WTC11 (cell line): ENCODE data around the gene CIAPIN1. TPM values are rescaled to one million over a fixed set of nuclear protein-coding genes. Genes with fewer than 3 reads are reported as not detected.

ENCODE experiments used
- ATAC-seq: fragments of 200-7000 bp; cut with Tn5 transposase; 2 replicates; pipeline ENCODE4 v1.10.0; 2021; ENCODE audit warnings: mild to moderate bottlenecking, moderate library complexity
- CTCF ChIA-PET: fragments of 300-600 bp; sonication (Branson Sonifier 250); formaldehyde crosslinking; loops from one replicate; lab custom pipeline; 2021; ENCODE audit warnings: antibody characterized with exemption; lab: Charles Lee
- POLR2A ChIA-PET: fragments of 350-600 bp; sonication (Branson Sonifier 250); formaldehyde crosslinking; loops from one replicate; lab custom pipeline; 2021; ENCODE audit warnings: antibody characterized with exemption; lab: Charles Lee
- DNase-seq: peaks from one replicate; pipeline ENCODE4 v3.0.0; 2021; ENCODE audit warnings: low spot score
- H3K27ac Mint-ChIP-seq: 2 replicates; pipeline ENCODE4 v1.8.0; 2021; ENCODE audit warnings: mixed read lengths
- H3K27me3 Mint-ChIP-seq: 2 replicates; pipeline ENCODE4 v1.8.0; 2021; ENCODE audit warnings: low read depth, mild to moderate bottlenecking, moderate library complexity, mixed read lengths
- H3K36me3 Mint-ChIP-seq: 2 replicates; pipeline ENCODE4 v1.8.0; 2021; ENCODE audit warnings: mixed read lengths
- H3K4me1 Mint-ChIP-seq: 2 replicates; pipeline ENCODE4 v1.8.0; 2022; ENCODE audit warnings: mixed read lengths
- H3K4me3 Mint-ChIP-seq: 2 replicates; pipeline ENCODE4 v1.8.0; 2021; ENCODE audit warnings: mild to moderate bottlenecking, moderate library complexity, mixed read lengths
- H3K9me3 Mint-ChIP-seq: 2 replicates; pipeline ENCODE4 v1.8.0; 2021; ENCODE audit warnings: mixed read lengths
- ATF1 ChIP-seq: sonication (generic); formaldehyde crosslinking; IDR thresholded peaks from 2 replicates; pipeline ENCODE4 v1.8.1; 2023; ENCODE audit warnings: mild to moderate bottlenecking, moderate library complexity, missing genetic modification reagents
- CDX4 ChIP-seq: fragments of 250-450 bp; sonication (Bioruptor Pico); IDR thresholded peaks from 2 replicates; pipeline ENCODE4 v1.9.0; 2021; ENCODE audit warnings: moderate library complexity, mild to moderate bottlenecking, inconsistent platforms, borderline replicate concordance
- CREM ChIP-seq: sonication (generic); formaldehyde crosslinking; IDR thresholded peaks from 2 replicates; pipeline ENCODE4 v1.8.1; 2022; ENCODE audit warnings: mild to moderate bottlenecking, missing genetic modification reagents, moderate library complexity
- E2F1 ChIP-seq: sonication (generic); formaldehyde crosslinking; IDR thresholded peaks from 2 replicates; pipeline ENCODE4 v1.8.0; 2022; ENCODE audit warnings: mild to moderate bottlenecking, missing genetic modification reagents
- ESRRA ChIP-seq: sonication (generic); formaldehyde crosslinking; IDR thresholded peaks from 2 replicates; pipeline ENCODE4 v1.8.1; 2022; ENCODE audit warnings: mild to moderate bottlenecking, missing genetic modification reagents, borderline replicate concordance
- FOXP4 ChIP-seq: sonication (generic); formaldehyde crosslinking; IDR thresholded peaks from 2 replicates; pipeline ENCODE4 v1.8.0; 2022; ENCODE audit warnings: mild to moderate bottlenecking, missing genetic modification reagents
- HMGA2 ChIP-seq: fragments of 250-450 bp; sonication (Bioruptor Pico); IDR thresholded peaks from 2 replicates; pipeline ENCODE4 v1.4.0; 2021; ENCODE audit warnings: mild to moderate bottlenecking, moderate library complexity
- JAZF1 ChIP-seq: fragments of 250-450 bp; sonication (Bioruptor Pico); IDR thresholded peaks from 2 replicates; pipeline ENCODE4 v1.9.0; 2021; ENCODE audit warnings: moderate library complexity, mild to moderate bottlenecking, inconsistent platforms
- KAT7 ChIP-seq: sonication (generic); formaldehyde crosslinking; IDR thresholded peaks from 2 replicates; pipeline ENCODE4 v1.8.1; 2023; ENCODE audit warnings: missing genetic modification reagents, mild to moderate bottlenecking, borderline replicate concordance
- MXD4 ChIP-seq: fragments of 250-450 bp; sonication (Bioruptor Pico); IDR thresholded peaks from 2 replicates; pipeline ENCODE4 v1.8.0; 2021; ENCODE audit warnings: mild to moderate bottlenecking, moderate library complexity, borderline replicate concordance
- OVOL2 ChIP-seq: fragments of 250-450 bp; sonication (Bioruptor Pico); IDR thresholded peaks from 2 replicates; pipeline ENCODE4 v1.9.0; 2021; ENCODE audit warnings: mild to moderate bottlenecking, borderline replicate concordance
- PRDM15 ChIP-seq: sonication (generic); formaldehyde crosslinking; IDR thresholded peaks from 2 replicates; pipeline ENCODE4 v1.8.0; 2022; ENCODE audit warnings: missing genetic modification reagents
- RELA ChIP-seq: sonication (generic); formaldehyde crosslinking; IDR thresholded peaks from 2 replicates; pipeline ENCODE4 v1.8.1; 2022; ENCODE audit warnings: missing genetic modification reagents, mild to moderate bottlenecking, borderline replicate concordance
- SMAD3 ChIP-seq: sonication (generic); formaldehyde crosslinking; IDR thresholded peaks from 2 replicates; pipeline ENCODE4 v1.8.0; 2022; ENCODE audit warnings: missing genetic modification reagents, mild to moderate bottlenecking, borderline replicate concordance
- USF1 ChIP-seq: sonication (generic); formaldehyde crosslinking; IDR thresholded peaks from 2 replicates; pipeline ENCODE4 v1.8.0; 2022; ENCODE audit warnings: mild to moderate bottlenecking, missing genetic modification reagents
- USF2 ChIP-seq: sonication (generic); formaldehyde crosslinking; IDR thresholded peaks from 2 replicates; pipeline ENCODE4 v1.8.1; 2023; ENCODE audit warnings: mild to moderate bottlenecking, missing genetic modification reagents, moderate library complexity
- ZNF121 ChIP-seq: sonication (generic); formaldehyde crosslinking; IDR thresholded peaks from 2 replicates; pipeline ENCODE4 v1.8.0; 2023; ENCODE audit warnings: missing genetic modification reagents
- ZNF138 ChIP-seq: sonication (generic); formaldehyde crosslinking; conservative IDR thresholded peaks from 2 replicates; pipeline ENCODE4 v1.8.1; 2022; ENCODE audit warnings: mild to moderate bottlenecking, moderate library complexity, missing genetic modification reagents
- ZNF281 ChIP-seq: sonication (generic); formaldehyde crosslinking; IDR thresholded peaks from 2 replicates; pipeline ENCODE4 v1.8.0; 2023; ENCODE audit warnings: mild to moderate bottlenecking, missing genetic modification reagents
- ZNF671 ChIP-seq: fragments of 250-450 bp; sonication (Bioruptor Pico); IDR thresholded peaks from 2 replicates; pipeline ENCODE4 v1.8.0; 2021; ENCODE audit warnings: mild to moderate bottlenecking
- total RNA-seq: library from RNA; stranded (reverse); gene quantifications from 3 replicates; pipeline ENCODE4 v1.2.3, GENCODE V29; 2021

CIAPIN1 gene
- total RNA-seq, 1 experiment from 2014 or later: 87.9 TPM

- DNase-seq: no peak
- TF ChIP-seq MXD4 (CRISPR knock-in tag) (no peak), HMGA2 (CRISPR knock-in tag) (no peak), OVOL2 (no peak), ZNF671 (CRISPR knock-in tag) (no peak), RELA (no peak), E2F1 (CRISPR knock-in tag) (no peak), SMAD3 (CRISPR knock-in tag) (no peak), ZNF281 (CRISPR knock-in tag) (no peak)
- TF ChIP-seq, all 79 proteins: peak for 0
- no peak for ATAC-seq
- ChIA-PET CTCF (interaction anchor here (1.1 kb wide), 1 partner anchor 37 kb away, joined by 3 read pairs; no protein-coding TSS in a partner anchor), POLR2A (no interaction called here)
- Mint-ChIP-seq H3K9me3 (no peaks in the 10 kb centered on the region), H3K27ac (no peak overlapping the region), H3K4me3 (no peak overlapping the region), H3K36me3 (no peaks in the 10 kb centered on the region), H3K27me3 (peaks cover 20% of the 10 kb centered on the region), H3K4me1 (peaks cover 40% of the 10 kb centered on the region)
Observed at GRCh38 chr16:57482845-57483545, 35.8 kb upstream of the CIAPIN1 start.

GRCh38 chr16:57481421-57481820 lies 34.2 kb upstream of the CIAPIN1 start:
- POLR2A ChIA-PET: no interaction called here
- Mint-ChIP-seq H3K4me1 (peaks cover 44% of the 10 kb centered on the region), H3K9me3 (no peaks in the 10 kb centered on the region), H3K27me3 (peaks cover 20% of the 10 kb centered on the region), H3K36me3 (no peaks in the 10 kb centered on the region), H3K4me3 (no peak overlapping the region; the same call in 1 of the 2 replicates), H3K27ac (no peak overlapping the region)
- CTCF ChIA-PET: interaction anchor here (1.1 to 4.8 kb wide), 4 partner anchors 19 to 38 kb away, joined by 3 to 26 read pairs (median 14); partner anchors contain the start of gene POLR2C
- ATAC-seq (no peak), DNase-seq (no peak)
- TF ChIP-seq KAT7 (CRISPR knock-in tag) (no peak), ATF1 (CRISPR knock-in tag) (no peak), ZNF138 (no peak), ZNF121 (no peak), ESRRA (no peak), USF1 (no peak), E2F1 (CRISPR knock-in tag) (no peak), ZNF671 (CRISPR knock-in tag) (no peak), CREM (CRISPR knock-in tag) (no peak), USF2 (CRISPR knock-in tag) (no peak), PRDM15 (CRISPR knock-in tag) (no peak), CDX4 (no peak), FOXP4 (CRISPR knock-in tag) (no peak), JAZF1 (CRISPR knock-in tag) (no peak)
